ENCODE results near the gene BST1.
"Not testable (repeated sequence)": the region's sequence is repeated elsewhere in the genome, so short reads cannot be mapped to it uniquely, and the experiment has no call there.

BST1 gene

GRCh38 chr4:15738877-15739276 lies 36.0 kb downstream of the BST1 start:
- DNase-seq (ENCODE audit: extremely low spot score, insufficient read length, low read depth), result no peak
- FAIRE-seq, result no peak

DNA sequence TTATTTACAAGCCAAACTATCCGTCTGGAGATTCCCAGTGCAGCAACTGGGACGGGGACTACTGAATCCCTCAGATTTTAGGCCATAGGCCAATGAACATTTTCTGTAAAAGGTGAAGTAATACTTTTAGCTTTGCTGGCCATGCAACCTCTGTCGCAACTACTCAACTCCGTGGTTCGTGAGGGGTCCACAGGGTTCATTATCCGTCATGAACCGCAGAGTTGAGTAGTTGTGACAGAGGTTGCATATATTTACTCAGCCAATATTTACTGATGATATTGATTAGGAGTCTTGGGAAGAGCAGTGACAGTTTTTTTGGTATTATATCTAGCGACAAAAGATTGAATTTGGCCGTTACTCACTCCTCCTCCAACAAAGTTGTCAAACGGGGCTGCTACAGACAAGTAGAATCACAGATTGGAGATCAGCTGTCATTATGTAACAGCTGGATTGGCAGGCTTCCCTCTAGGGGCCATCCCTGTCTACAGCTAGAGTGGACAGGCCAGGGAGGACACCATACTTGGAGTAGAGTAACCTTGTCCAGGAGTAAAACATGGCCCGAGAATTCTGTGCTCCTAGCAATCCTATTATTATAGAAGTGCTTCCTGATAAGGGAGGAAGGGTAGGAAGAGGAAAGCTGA lies 38.0 kb downstream of the BST1 start:
- no peak for DNase-seq (ENCODE audit: extremely low spot score, insufficient read length, low read depth)
- no peak for FAIRE-seq

GRCh38 chr4:15742083-15742582 lies 39.3 kb downstream of the BST1 start:
- DNase-seq (ENCODE audit: extremely low spot score, insufficient read length, low read depth), result no peak
- FAIRE-seq, result no peak

DNA sequence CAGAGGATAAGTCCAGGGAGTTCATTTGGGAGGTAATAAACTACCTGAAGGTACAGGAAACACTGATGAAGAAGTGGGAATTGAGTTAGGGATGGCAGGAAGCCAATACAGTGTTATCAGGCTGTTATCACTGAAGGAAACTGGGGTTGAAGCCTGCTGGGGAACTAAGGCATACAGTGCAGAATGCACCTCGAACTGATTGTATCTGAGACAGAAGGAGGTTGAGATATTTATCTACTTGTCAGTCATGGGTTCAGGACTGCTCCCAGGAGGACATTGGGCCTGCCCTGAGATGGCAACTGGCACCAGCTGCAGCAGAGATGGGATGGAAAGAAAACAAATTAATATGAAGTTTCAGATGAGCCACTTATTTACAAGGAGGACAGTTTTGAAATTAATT lies 39.8 kb downstream of the BST1 start:
- no peak for FAIRE-seq
- DNase-seq (ENCODE audit: extremely low spot score, insufficient read length, low read depth), result no peak

- no peak for FAIRE-seq
- no peak for DNase-seq (ENCODE audit: extremely low spot score, insufficient read length, low read depth)
Measured at GRCh38 chr4:15744016-15744545, 41.2 kb downstream of the BST1 start.

DNA sequence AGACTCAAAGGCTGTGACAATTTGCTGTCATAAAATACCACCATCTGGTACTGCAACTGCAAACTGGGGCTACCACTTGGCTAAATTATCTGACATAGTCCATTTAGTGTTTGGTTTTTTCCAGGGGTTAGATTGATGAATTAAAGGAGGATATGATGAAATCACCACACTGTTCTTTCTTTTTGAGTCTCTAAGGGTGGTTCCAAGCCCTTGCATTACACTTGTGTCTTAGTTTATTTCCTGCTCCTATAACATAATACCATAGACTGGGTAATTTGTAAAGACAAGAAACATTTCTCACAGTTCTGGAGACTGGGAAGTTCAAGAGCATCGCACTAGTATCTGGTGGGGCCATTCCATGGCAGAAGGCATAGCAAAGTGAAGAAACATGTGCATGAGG lies 43.2 kb downstream of the BST1 start:
- FAIRE-seq, result no peak
- DNase-seq (ENCODE audit: extremely low spot score, insufficient read length, low read depth), result no peak

DNA sequence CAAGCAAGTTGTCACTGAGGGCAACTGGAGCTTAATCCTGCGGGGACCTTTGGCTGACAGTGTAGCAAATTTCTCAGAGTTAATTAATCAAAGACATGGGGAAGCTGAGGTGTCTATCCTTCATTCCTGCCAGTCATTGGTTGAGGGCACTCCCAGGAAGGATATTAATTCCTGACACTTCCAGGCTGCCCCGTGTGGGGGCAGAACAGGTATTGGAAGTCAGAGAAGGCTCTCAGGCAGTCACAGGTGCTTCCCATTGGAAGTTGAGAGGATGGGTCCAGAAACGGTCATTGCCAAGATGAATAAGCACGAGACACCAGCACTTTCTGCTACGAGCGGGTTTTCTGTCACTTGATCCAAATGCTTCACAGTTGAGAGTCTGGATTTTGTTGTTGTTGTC lies 46.1 kb downstream of the BST1 start:
- DNase-seq (ENCODE audit: extremely low spot score, insufficient read length, low read depth) (no peak), FAIRE-seq (no peak)

GRCh38 chr4:15751153-15751552 lies 48.3 kb downstream of the BST1 start:
- no peak for DNase-seq (ENCODE audit: extremely low spot score, insufficient read length, low read depth)
- FAIRE-seq, result no peak

- no peak for FAIRE-seq
- DNase-seq (ENCODE audit: extremely low spot score, insufficient read length, low read depth), result no peak
Measured at GRCh38 chr4:15753081-15753480, 50.2 kb downstream of the BST1 start.

DNA sequence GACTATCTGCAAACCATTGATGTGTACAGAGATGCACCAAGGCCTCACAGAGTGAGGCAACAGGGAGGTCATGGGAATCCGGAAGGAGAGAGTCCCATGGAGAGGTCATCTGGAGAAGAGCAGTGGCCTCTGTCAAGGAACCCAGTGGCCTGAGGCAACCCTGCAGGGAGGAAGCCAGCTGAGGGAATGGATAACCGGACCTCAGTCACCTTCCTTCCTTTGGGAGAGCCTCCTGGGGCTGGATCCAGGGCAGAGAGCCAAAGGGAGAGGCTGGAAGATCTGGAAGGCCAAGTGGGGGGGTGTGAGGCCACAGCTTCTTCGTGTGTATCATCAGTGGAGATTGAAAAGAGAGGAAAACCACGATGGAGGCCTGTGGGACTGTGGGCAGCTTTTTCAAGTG lies 50.9 kb downstream of the BST1 start:
- no peak for FAIRE-seq
- DNase-seq (ENCODE audit: extremely low spot score, insufficient read length, low read depth), result no peak

DNA sequence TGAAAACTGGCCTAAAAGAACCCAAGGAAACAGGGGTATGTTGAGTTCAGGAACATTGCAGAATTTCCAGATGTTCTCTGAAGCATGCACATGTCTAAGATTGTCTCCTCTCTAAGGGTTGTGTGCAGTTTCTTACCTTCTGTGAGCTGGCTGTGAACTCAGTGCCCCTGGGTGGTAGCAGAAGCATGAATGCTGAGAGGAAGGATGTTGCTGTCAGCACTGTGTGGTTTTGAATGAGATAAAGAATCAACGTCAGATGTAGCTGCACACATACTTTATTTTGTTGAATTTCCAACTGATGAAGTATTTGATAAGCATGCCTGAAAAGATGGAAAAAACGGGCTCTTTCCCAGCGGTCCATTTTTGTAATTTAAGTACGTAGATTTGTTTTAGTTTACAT lies 51.5 kb downstream of the BST1 start:
- FAIRE-seq (peak; percentile 35), DNase-seq (ENCODE audit: extremely low spot score, insufficient read length, low read depth) (no peak)

DNA sequence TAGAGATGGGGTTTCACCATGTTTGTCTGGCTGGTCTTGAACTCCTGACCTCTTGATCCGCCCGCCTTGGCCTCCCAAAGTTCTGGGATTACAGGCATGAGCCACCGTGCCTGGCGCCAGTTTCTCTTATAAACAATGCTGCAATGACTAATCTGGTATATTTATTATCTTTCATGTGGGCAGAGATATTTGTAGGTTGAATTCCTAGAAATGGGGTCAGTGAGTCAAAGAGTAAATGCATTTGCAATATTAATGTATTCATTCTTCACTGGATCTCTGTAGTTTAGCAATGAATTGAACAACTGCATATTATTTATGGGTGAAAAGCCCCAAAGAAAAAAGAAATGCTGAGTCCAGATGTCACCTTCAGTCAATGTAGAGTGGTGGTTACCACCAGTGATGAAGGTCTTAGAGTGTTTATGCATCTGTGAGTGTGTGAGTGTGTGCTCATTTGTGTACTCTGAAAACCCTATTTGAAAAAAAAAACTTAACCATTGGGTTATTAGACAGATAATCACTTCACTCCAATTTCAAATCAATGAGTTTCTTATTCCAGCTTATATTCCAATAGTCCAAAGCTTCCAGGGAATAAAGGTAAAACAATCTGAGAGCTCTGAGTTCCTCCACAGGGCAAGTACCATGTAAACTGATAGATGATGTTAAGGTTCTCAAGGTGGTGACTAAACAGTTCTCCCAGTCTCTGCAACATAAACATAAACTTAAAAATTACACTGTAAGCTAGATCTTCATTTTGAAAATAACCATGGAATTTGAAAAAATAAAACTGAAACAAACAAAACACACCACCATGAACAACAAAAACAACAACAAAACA lies 52.7 kb downstream of the BST1 start:
- DNase-seq (ENCODE audit: extremely low spot score, insufficient read length, low read depth) (no peak), FAIRE-seq (peak; percentile 49)

- no peak for DNase-seq (ENCODE audit: extremely low spot score, insufficient read length, low read depth)
Measured at GRCh38 chr4:15756361-15756861, 53.5 kb downstream of the BST1 start.

GRCh38 chr4:15757054-15757453 lies 54.2 kb downstream of the BST1 start:
- DNase-seq (ENCODE audit: extremely low spot score, insufficient read length, low read depth), result no peak

More at GRCh38 chr4:15756361-15756861, 53.5 kb downstream of the BST1 start:
- peak; percentile 94 for FAIRE-seq

GRCh38 chr4:15758294-15758693 lies 55.4 kb downstream of the BST1 start:
- DNase-seq (ENCODE audit: extremely low spot score, insufficient read length, low read depth) (no peak), FAIRE-seq (no peak)

More at GRCh38 chr4:15757054-15757453, 54.2 kb downstream of the BST1 start:
- FAIRE-seq, result no peak

- not testable (repeated sequence) for DNase-seq (ENCODE audit: extremely low spot score, insufficient read length, low read depth)
- peak; percentile 71 for FAIRE-seq
Measured at GRCh38 chr4:15762460-15762859, 59.6 kb downstream of the BST1 start.

DNA sequence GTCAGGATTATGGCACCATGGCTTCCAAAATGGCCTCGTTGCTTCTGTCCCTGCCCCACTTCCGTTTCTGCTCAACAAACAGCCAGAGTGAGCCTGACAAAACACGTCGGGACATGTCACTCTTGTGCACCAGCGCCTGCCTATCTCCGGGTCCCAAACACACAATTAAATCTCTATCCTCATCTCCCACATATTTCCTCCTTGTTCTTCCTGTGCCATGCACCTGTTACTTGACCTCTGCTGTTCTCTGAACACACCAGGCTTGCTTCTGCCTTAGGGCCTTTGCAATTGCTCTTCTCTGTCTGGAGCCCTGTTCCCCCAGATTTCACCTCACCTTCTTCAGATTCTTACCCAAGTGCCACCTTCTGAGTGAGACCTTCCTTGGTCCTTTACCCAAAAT lies 62.5 kb downstream of the BST1 start:
- DNase-seq (ENCODE audit: extremely low spot score, insufficient read length, low read depth) (no peak), FAIRE-seq (no peak)

GRCh38 chr4:15765910-15766697 lies 63.2 kb downstream of the BST1 start:
- FAIRE-seq (peak; percentile 88), DNase-seq (ENCODE audit: extremely low spot score, insufficient read length, low read depth) (no peak)

DNA sequence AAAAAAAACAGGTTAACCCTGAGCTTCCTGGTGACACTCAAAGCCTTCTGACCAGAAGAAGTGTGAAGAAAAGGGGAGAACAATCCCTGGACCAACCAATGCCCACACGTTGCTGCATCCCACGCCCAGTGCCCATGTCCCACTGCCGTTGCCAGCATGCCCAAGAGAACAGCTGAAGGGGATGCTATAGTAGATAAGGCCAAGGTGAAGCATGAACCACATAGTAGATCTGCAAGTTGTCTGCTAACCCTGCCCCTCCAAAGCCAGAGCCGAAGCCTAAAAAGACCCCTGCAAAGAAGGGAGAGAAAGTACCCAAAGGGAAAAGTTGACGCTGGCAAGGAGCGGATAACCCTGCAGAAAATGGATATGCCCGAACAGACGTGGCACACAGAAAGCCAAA lies 64.0 kb downstream of the BST1 start:
- FAIRE-seq, result no peak

DNA sequence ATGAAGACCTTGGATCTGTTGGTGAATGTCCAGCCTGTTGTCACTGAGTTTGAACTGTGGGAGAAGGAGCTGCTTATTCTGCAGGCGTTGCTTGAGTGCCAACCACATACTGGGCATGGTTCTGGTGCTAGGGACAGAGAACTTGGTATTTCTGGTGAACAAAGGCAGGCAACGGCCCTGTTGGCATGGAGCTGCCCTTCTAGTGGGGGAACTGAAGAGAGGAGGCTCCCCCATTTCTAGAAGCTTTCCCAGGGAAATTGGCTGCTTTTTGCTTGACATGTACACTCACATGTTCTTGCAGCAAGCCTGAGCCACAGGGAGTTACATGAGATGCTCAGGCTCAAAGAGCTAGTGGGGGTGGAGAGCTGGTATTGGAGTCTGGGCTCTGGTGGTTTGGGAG lies 66.3 kb downstream of the BST1 start:
- DNase-seq (ENCODE audit: extremely low spot score, insufficient read length, low read depth) (no peak), FAIRE-seq (peak; percentile 24)

More for the DNA sequence above, 64.0 kb downstream of the BST1 start:
- no peak for DNase-seq (ENCODE audit: extremely low spot score, insufficient read length, low read depth)

Data from GM18507 (cell line).